ENCODE measurements around the gene RNASE11.

Gene RNASE11

GRCh38 chr14:20587489-20588154 is at the start of gene RNASE11:
Gene RNASE11, minus strand, starts transcription at chr14:20588001.
- H3K4me3 ChIP-seq (replicated peaks; ENCODE audit: low read depth, low read length), result no peak within 1 kb of the TSS
- no peak for DNase-seq (ENCODE audit: low read depth)
- no peak for TF ChIP-seq CTCF (IDR thresholded peaks at IDR 0.05; ENCODE audit: low read length, missing control alignments)

- peak overlapping the region; percentile 49 for H3K4me3 ChIP-seq (replicated peaks; ENCODE audit: low read depth, low read length)
- TF ChIP-seq CTCF (IDR thresholded peaks at IDR 0.05; ENCODE audit: low read length, missing control alignments), result no peak
- peak; percentile 65 for DNase-seq (ENCODE audit: low read depth)
Measured at GRCh38 chr14:20632831-20633691, 45.3 kb upstream of the RNASE11 start.

- peak overlapping the region; percentile 49 for H3K4me3 ChIP-seq (replicated peaks; ENCODE audit: low read depth, low read length)
- DNase-seq (ENCODE audit: low read depth), result no peak
- TF ChIP-seq CTCF (IDR thresholded peaks at IDR 0.05; ENCODE audit: low read length, missing control alignments), result no peak
Measured at GRCh38 chr14:20632448-20632830, 44.6 kb upstream of the RNASE11 start.

GRCh38 chr14:20631880-20632389 is 44.1 kb upstream of the RNASE11 start:
- no peak for TF ChIP-seq CTCF (IDR thresholded peaks at IDR 0.05; ENCODE audit: low read length, missing control alignments)
- peak overlapping the region; percentile 49 for H3K4me3 ChIP-seq (replicated peaks; ENCODE audit: low read depth, low read length)
- DNase-seq (ENCODE audit: low read depth), result peak; percentile 72

- no peak for TF ChIP-seq CTCF (IDR thresholded peaks at IDR 0.05; ENCODE audit: low read length, missing control alignments)
- peak overlapping the region; percentile 54 for H3K4me3 ChIP-seq (replicated peaks; ENCODE audit: low read depth, low read length)
- peak; percentile 64 for DNase-seq (ENCODE audit: low read depth)
Measured at GRCh38 chr14:20631023-20631879, 43.5 kb upstream of the RNASE11 start.

GRCh38 chr14:20630340-20631022 is 42.7 kb upstream of the RNASE11 start:
- TF ChIP-seq CTCF (IDR thresholded peaks at IDR 0.05; ENCODE audit: low read length, missing control alignments), result no peak
- peak; percentile 52 for DNase-seq (ENCODE audit: low read depth)
- H3K4me3 ChIP-seq (replicated peaks; ENCODE audit: low read depth, low read length), result peak overlapping the region; percentile 54
